ENCODE data around the gene GRID2IP. TPM values are rescaled to one million over a fixed set of nuclear protein-coding genes. Genes with fewer than 3 reads are reported as not detected.

GRID2IP gene
- total and polyA plus RNA-seq, 2 of the 8 experiments (the other 6 are each of a cell fraction or from before 2014, with no cell fraction given), result 0.80 to 1.3 TPM

- Histone ChIP-seq H3K79me1 (ENCODE audit: low read depth, low read length) (no peaks in the 10 kb centered on the region), H2AK5ac (ENCODE audit: low read depth, low read length) (no peak overlapping the region), H4K20me1 (replicated peaks in 1 of 2; ENCODE audit: control insufficient read depth in 1 of 2, insufficient read depth in 2 of 2, low read length in 2 of 2) (no peaks in the 10 kb centered on the region), H3K56ac (replicated peaks; ENCODE audit: insufficient read length, low read depth, low read length) (no peak overlapping the region), H3K18ac (ENCODE audit: extremely low read depth, low read length) (no peak overlapping the region), H3K9me3 (ENCODE audit: insufficient read depth in 2 of 2, low read depth in 1 of 2, low read length in 1 of 2) (no peaks in the 10 kb centered on the region), H4K5ac (ENCODE audit: insufficient read length, low read depth, low read length) (no peak overlapping the region), H3K14ac (ENCODE audit: insufficient read length) (no peak overlapping the region), H2BK15ac (ENCODE audit: low read length) (no peak overlapping the region), H2AFZ (ENCODE audit: low read length) (no peak overlapping the region), H3K4me3 (ENCODE audit: extremely low read depth in 1 of 4, insufficient read depth in 2 of 4, low read depth in 3 of 4, low read length in 4 of 4) (no peak overlapping the region), H4K8ac (ENCODE audit: extremely low read depth, insufficient read depth, low read length) (no peak overlapping the region), H2BK12ac (ENCODE audit: low read depth, low read length) (no peak overlapping the region), H3K79me2 (ENCODE audit: control insufficient read depth in 1 of 2, insufficient read depth in 2 of 2, low read length in 2 of 2) (no peaks in the 10 kb centered on the region), H3K4me1 (replicated peaks in 1 of 4; ENCODE audit: control insufficient read depth in 3 of 4, insufficient read depth in 4 of 4, low read length in 3 of 4) (no peaks in the 10 kb centered on the region), H2BK20ac (ENCODE audit: low read length) (no peak overlapping the region), H3K4me2 (ENCODE audit: insufficient read depth in 1 of 2, low read depth in 2 of 2, low read length in 2 of 2) (no peak overlapping the region), H3K23ac (ENCODE audit: insufficient read length) (no peak overlapping the region), H3K23me2 (ENCODE audit: low read depth, low read length) (no peaks in the 10 kb centered on the region), H3K27ac (ENCODE audit: low read depth, low read length) (no peak overlapping the region), H2BK120ac (replicated peaks; ENCODE audit: low read depth, low read length) (no peak overlapping the region), H3K4ac (replicated peaks; ENCODE audit: insufficient read length, low read depth, low read length) (no peak overlapping the region), H3K9ac (replicated peaks in 1 of 4; ENCODE audit: extremely low read depth in 1 of 4, low read depth in 3 of 4, low read length in 3 of 4) (no peak overlapping the region), H3K27me3 (replicated peaks in 1 of 4; ENCODE audit: control insufficient read depth in 3 of 4, extremely low read depth in 1 of 4, insufficient read depth in 3 of 4, low read length in 3 of 4) (no peaks in the 10 kb centered on the region; a peak in 1 of 7 replicates), H4K91ac (replicated peaks; ENCODE audit: insufficient read length, low read length) (no peak overlapping the region), H3K36me3 (ENCODE audit: control insufficient read depth in 2 of 4, insufficient read depth in 4 of 4, low read length in 3 of 4) (no peaks in the 10 kb centered on the region), H2BK5ac (ENCODE audit: low read depth, low read length) (no peak overlapping the region)
- CTCF ChIA-PET (ENCODE audit: partially characterized antibody), result interaction anchor here (1.1 to 4.4 kb wide), 6 partner anchors 11 to 43 kb away, joined by 3 to 15 read pairs (median 6); partner anchors contain the start of genes INTS15 and ZDHHC4
- FAIRE-seq, result no peak
- POLR2A ChIA-PET (ENCODE audit: partially characterized antibody), result interaction anchor here (0.9 kb wide), 1 partner anchor 74 kb away, joined by 3 read pairs; no protein-coding TSS in a partner anchor
- TF ChIP-seq CBX8 (IDR thresholded peaks at IDR 0.05; ENCODE audit: borderline replicate concordance, low read depth, low read length) (no peak), SP2 (IDR thresholded peaks at IDR 0.05; ENCODE audit: low read length) (no peak), SUZ12 (IDR thresholded peaks at IDR 0.05; ENCODE audit: low read length) (no peak), USF2 (IDR thresholded peaks at IDR 0.05; ENCODE audit: low read length) (no peak), ZNF274 (IDR thresholded peaks at IDR 0.05; ENCODE audit: borderline replicate concordance, extremely low read depth, low read length) (no peak), TCF12 (IDR thresholded peaks at IDR 0.05; ENCODE audit: low read depth, low read length) (no peak), ATF2 (IDR thresholded peaks at IDR 0.05; ENCODE audit: low read length) (no peak), ASH2L (IDR thresholded peaks at IDR 0.05; ENCODE audit: low read length) (no peak), NRF1 (IDR thresholded peaks at IDR 0.05; ENCODE audit: low read depth, low read length) (no peak), SRF (IDR thresholded peaks at IDR 0.05; ENCODE audit: low read depth, low read length) (no peak), FOSL1 (IDR thresholded peaks at IDR 0.05; ENCODE audit: insufficient read depth, low read depth, low read length) (no peak), RXRA (IDR thresholded peaks at IDR 0.05; ENCODE audit: insufficient read depth, low read depth, low read length) (no peak)
- WGBS, 2 experiments (ENCODE audit: extremely low coverage in 1 of 2, insufficient coverage in 1 of 2, insufficient read length in 1 of 2, insufficient replicate concordance in 2 of 2, low coverage in 1 of 2, low lambda C conversion rate in 2 of 2, missing lambda C conversion rate in 1 of 2), result 85% methylated on average over 1 of the region's 1 CpG; no CpG with 5 or more reads in 1 of the 2 experiments
- no peak for DNase-seq (ENCODE audit: low read depth in 1 of 2, low spot score in 2 of 2)
Observed at GRCh38 chr7:6547400-6547799, 3.9 kb downstream of the GRID2IP start.
